ENCODE measurements around the gene SPTBN4.
"Not testable (repeated sequence)": the region's sequence is repeated elsewhere in the genome, so short reads cannot be mapped to it uniquely, and the experiment has no call there.

SPTBN4 gene

DNA sequence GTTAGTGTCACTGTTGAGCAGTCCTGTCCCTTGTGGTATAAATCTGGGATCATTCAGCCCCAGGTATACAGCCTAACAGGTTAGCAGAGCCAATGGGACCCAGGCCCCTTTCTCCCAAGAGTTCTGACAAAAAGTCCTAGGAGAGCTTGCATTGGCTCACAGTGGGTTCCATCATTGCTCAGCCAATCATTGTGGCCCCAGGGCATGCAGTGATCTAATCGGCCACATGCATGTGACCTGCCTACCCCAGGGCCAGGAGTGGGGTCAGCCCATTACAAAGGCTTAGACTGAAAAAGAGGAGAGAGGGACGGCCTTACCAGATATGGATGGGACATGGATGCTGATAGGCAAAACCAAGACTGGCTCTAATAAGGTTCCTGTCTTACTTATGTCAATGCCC lies 41.1 kb downstream of the SPTBN4 start:
- DNase-seq (ENCODE audit: low read depth): no peak

DNA sequence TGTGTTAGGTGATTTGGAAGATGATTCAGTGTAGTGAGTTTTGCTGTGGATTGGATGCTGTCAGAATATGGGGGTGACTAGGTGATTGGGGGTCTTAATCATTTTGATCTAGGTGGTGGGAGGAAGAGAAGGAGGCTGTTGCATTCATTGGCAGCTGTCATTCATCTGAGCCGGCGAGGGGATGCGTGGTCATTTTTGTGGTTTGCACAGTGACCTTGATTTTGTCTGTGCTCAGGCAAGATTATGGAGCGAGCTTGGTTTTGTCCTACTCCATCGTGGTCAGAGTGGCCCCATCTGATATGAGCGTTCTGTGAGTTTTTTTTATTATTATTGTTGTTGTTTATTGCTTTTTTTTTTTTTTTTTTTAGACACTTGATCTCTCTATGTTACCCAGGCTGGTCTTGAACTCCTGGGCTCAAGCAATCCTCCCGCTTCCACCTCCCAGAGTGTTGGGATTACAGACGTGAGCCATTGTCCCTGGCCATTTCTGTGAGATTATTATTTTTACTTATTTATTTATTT lies 42.0 kb downstream of the SPTBN4 start:
- no peak for DNase-seq (ENCODE audit: low read depth)

DNA sequence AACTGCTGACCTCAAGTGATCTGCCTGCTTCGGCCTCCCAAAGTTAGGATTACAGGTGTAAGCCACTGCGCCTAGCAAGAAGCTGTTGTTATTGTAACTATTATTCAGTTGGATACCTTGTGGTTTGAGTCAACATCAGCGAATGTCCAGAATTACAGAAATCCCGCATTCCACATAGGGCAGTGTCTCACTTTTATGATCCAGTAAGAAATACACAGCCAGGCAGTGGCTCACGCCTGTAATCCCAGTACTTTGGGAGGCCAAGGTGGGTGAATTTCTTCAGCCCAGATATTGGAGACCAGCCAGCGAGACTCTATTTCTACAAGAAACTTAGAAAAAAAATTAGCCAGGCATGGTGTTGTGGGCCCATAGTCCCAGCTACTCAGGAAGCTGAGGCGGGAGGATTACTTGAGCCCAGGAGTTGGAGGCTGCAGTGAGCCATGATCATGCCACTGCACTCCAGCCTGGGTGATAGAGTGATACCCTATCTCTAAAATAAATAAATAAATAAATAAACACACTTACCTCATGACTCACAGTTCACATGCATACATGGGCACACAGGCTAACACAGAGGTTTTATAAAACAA lies 43.8 kb downstream of the SPTBN4 start:
- peak; percentile 56 for DNase-seq (ENCODE audit: low read depth)

DNA sequence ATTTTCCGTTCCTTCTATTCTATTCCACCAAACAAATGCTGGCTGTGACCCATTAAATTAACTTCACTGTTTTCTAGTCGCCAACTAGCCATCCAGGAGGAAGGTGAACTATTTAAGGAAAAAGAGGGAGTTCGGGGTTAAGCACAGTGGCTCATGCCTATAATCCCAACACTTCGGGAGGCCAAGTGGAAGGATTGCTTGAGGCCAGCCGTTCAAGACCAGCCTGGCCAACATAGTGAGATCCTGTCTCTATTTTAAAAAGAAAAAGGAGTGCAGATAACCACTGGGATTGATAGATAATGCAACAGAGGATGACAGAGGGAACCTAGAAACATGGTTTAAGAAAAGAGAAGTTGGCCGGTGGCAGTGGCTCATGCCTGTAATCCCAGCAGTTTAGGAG lies 44.7 kb downstream of the SPTBN4 start:
- DNase-seq (ENCODE audit: low read depth): no peak

GRCh38 chr19:40512110-40512472 lies 45.3 kb downstream of the SPTBN4 start:
- no peak for DNase-seq (ENCODE audit: low read depth)

DNA sequence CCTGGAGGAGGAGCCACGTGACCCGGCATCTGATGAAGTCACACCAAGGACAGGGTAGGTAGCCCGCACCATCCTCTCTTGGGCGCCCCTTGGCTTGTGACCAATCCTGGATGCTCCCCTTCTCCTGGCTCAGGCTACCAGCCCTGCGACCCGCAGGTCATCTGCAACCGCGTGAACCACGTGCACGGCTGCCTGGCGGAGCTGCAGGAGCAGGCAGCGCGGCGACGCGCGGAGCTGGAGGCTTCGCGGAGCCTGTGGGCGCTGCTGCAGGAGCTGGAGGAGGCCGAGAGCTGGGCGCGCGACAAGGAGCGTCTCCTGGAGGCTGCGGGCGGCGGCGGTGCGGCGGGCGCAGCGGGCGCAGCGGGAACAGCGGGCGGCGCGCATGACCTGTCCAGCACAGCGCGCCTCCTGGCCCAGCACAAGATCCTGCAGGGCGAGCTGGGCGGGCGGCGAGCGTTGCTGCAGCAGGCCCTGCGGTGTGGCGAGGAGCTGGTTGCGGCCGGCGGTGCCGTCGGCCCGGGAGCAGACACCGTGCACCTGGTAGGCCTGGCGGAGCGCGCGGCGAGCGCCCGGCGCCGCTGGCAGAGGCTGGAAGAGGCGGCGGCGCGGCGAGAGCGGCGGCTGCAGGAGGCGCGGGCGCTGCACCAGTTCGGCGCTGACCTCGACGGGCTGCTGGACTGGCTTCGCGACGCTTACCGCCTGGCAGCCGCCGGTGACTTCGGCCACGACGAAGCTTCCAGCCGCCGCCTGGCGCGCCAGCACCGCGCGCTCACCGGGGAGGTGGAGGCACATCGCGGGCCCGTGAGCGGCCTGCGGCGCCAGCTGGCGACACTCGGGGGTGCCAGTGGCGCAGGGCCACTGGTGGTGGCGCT lies 45.9 kb downstream of the SPTBN4 start:
- DNase-seq (ENCODE audit: low read depth): peak; percentile 12

- DNase-seq (ENCODE audit: low read depth): no peak
Measured at GRCh38 chr19:40513345-40513678, 46.5 kb downstream of the SPTBN4 start.

DNA sequence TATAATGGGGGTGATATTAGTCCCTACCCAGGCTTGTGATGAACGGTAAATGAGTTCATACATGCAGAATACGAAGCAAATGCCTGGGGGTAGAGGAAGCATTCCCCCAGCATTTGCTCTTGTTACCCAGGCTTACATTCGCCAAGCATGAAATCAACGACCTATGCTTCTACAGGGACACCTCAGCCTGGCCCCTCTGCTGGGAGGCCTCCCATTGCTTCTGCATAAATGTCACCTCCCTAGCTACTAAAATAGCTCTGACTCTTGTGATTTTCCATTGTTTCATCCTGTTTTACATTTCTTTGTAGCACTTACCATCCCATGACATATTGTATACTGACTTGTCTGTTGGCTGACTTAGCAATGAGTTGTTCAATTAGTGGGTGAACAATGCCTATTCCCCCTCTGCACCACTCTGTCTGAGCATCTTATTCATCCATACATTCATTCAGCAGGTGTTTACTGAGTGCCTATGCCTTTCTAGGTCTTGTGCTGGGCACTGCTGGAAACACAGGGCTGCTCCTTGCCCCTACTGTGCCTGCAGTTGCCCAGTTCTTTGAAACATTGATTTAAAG lies 47.0 kb downstream of the SPTBN4 start:
- DNase-seq (ENCODE audit: low read depth): no peak

- DNase-seq (ENCODE audit: low read depth): no peak
Measured at GRCh38 chr19:40517248-40517647, 50.4 kb downstream of the SPTBN4 start.

- peak; percentile 50 for DNase-seq (ENCODE audit: low read depth)
Measured at GRCh38 chr19:40519352-40520322, 52.8 kb downstream of the SPTBN4 start.

DNA sequence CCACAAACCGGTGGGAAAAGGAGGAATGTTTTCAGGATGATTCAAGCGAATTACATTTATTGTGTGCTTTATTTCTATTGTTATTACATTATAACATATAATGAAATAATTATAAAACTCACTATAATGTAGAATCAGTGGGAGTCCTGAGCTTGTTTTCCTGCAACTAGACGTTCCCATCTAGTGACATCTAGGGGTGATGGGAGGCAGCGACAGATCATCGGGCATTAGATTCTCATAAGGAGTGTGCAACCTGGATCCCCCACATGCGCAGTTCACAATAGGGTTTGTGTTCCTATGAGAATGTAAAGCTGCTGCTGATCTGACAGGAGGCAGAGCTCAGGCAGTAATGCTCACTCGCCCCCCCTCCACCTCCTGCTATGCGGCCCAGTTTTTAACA lies 54.5 kb downstream of the SPTBN4 start:
- peak; percentile 43 for DNase-seq (ENCODE audit: low read depth)

GRCh38 chr19:40521900-40522299 lies 55.1 kb downstream of the SPTBN4 start:
- not testable (repeated sequence) for DNase-seq (ENCODE audit: low read depth)

GRCh38 chr19:40523322-40524047 lies 56.7 kb downstream of the SPTBN4 start:
- peak; percentile 56 for DNase-seq (ENCODE audit: low read depth)

- no peak for DNase-seq (ENCODE audit: low read depth)
Measured at GRCh38 chr19:40524133-40524549, 57.3 kb downstream of the SPTBN4 start.

DNA sequence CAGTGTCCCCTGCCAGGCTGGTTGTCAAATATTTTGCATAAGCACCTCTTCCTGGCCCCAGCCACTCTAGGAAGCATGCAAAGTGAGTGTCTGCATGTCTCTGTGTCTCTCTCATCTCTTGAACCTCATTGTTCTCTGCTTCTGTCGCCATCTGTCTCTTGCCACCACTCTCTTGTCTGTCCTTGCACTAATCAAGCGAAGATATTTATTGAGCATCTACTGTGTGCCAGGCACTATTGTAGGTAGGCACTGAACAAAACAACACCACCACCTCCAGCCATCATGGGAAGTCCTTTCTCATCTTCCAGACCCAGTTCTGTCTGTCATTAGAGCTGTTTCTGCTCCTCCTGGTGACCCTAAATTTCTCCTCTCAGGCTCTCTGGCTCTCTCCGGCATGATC lies 57.9 kb downstream of the SPTBN4 start:
- DNase-seq (ENCODE audit: low read depth): no peak

DNA sequence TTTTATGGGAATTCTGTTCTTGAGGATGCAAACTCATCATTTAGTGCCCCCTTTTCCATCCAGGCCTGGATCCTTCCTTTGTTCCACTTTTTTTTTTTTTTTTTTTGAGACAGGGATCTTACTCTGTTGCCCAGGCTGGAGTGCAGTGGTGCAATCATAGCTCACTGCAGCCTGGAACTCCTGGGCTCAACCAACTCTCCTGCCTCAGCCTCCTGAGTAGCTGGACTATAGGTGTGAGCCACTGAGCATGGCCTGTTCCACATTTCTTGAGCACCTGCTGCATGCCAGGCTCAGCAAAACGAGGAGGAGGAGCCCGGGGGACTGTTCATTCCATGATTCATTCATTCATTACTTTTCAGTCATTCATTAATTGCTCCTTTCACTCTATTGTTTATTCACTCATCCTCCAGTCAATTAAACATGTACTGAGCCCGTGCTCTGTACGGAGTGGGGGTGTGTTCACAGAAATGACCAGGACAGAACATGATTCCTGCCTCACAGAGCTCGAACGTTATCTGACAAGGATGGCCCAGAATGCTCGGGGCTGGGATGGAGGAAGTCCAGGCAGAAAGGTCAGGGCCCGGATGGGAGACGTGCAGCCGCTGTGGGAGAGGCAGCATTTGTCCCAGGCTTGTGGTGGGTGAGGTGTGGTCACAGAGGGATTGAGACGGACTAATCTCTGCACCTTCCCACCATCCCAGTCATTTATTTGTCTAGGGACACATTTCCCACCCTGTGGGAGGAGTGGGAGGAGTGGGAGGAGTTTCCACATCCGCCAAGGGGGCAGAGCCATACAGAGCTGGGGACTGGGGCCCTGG lies 58.6 kb downstream of the SPTBN4 start:
- DNase-seq (ENCODE audit: low read depth): no peak

DNA sequence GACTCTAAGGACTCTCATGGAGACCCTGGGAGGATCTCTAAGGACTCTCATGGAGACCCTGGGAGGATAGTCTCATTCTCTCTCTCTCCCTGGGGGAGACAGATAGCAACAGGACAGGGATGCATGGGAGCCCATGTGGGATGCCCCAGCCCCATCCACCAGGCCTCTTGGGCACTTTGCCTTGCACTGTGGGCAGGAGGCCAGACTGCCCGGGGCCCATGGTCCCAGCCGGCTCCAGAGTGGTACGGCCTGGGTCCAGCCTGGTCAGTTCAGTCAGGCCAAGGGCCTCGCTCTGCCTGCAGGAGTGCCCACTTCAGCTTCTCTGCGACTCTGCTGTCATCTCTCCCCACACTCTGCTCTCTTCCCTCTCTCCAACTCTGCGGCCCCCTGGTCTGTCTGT lies 61.3 kb downstream of the SPTBN4 start:
- DNase-seq (ENCODE audit: low read depth): no peak

GRCh38 chr19:40528533-40529092 lies 61.8 kb downstream of the SPTBN4 start:
- DNase-seq (ENCODE audit: low read depth): no peak

GRCh38 chr19:40529093-40529954 lies 62.5 kb downstream of the SPTBN4 start:
- DNase-seq (ENCODE audit: low read depth): peak; percentile 71
